IPS-15b (cell line): ENCODE measurements around the gene VPS39.

Experiments
- H3K27me3 ChIP-seq: one replicate; pipeline ENCODE4 v1.6.1; 2013; ENCODE audit warnings: low read length; ENCODE audit not compliant: control insufficient read depth, insufficient read depth
- H3K36me3 ChIP-seq: one replicate; pipeline ENCODE4 v1.6.1; 2013; ENCODE audit warnings: low read length; ENCODE audit not compliant: control insufficient read depth, insufficient read depth
- H3K4me1 ChIP-seq: one replicate; pipeline ENCODE4 v1.6.1; 2013; ENCODE audit warnings: mild to moderate bottlenecking, low read length; ENCODE audit not compliant: control insufficient read depth, insufficient read depth
- H3K4me3 ChIP-seq: one replicate; pipeline ENCODE4 v1.5.1; 2013; ENCODE audit warnings: low read depth, low read length
- H3K9ac ChIP-seq: one replicate; pipeline ENCODE4 v1.6.1; 2013; ENCODE audit warnings: low read depth, mild to moderate bottlenecking, low read length
- H3K9me3 ChIP-seq: one replicate; pipeline ENCODE4 v1.6.1; 2013; ENCODE audit warnings: mild to moderate bottlenecking, low read length; ENCODE audit not compliant: control insufficient read depth, insufficient read depth

The VPS39 gene

GRCh38 chr15:42108806-42109205 is 99.3 kb downstream of the VPS39 start:
- Histone ChIP-seq H3K4me1 (no peaks in the 10 kb centered on the region), H3K36me3 (no peaks in the 10 kb centered on the region), H3K4me3 (no peak overlapping the region), H3K27me3 (no peaks in the 10 kb centered on the region), H3K9me3 (no peaks in the 10 kb centered on the region), H3K9ac (no peak overlapping the region)
